Mucosa of descending colon (tissue), 3 donors: ENCODE measurements around the gene PMEPA1. TPM values are rescaled to one million over a fixed set of nuclear protein-coding genes. Genes with fewer than 3 reads are reported as not detected.
A peak's percentile ranks its signal among the peaks of the same experiment; 100 is the strongest.

Source experiments
- ATAC-seq: fragments of 200-7000 bp; cut with Tn5 transposase; one replicate; pipeline ENCODE4 v1.9.1; 2020; ENCODE audit warnings: mild to moderate bottlenecking, moderate library complexity
- DNase-seq, 3 donors: peaks; one replicate each; pipeline ENCODE4 v3.0.0-alpha.2; 2020
- H3K36me3 ChIP-seq: fragments of 200-600 bp; one replicate; pipeline ENCODE4 v1.8.0; 2021; ENCODE audit warnings: low read depth, mild to moderate bottlenecking
- H3K4me1 ChIP-seq: fragments of 200-600 bp; one replicate; pipeline ENCODE4 v1.8.0; 2021; ENCODE audit warnings: low read depth, mild to moderate bottlenecking
- H3K4me3 ChIP-seq: fragments of 200-600 bp; one replicate; pipeline ENCODE4 v1.8.0; 2021; ENCODE audit warnings: mild to moderate bottlenecking
- H3K9me3 ChIP-seq: fragments of 200-600 bp; one replicate; pipeline ENCODE4 v1.8.0; 2021; ENCODE audit warnings: mild to moderate bottlenecking
- CTCF ChIP-seq: fragments of 200-600 bp; IDR thresholded peaks from one replicate; pipeline ENCODE4 v1.8.0; 2022; ENCODE audit warnings: antibody characterized with exemption, mild to moderate bottlenecking
- intact Hi-C, 2 donors: fragments of 100-400 bp; cut with DNase I in 1 of 2; cut with micrococcal nuclease in 1 of 2; formaldehyde crosslinking; loops; one replicate each; pipeline versions ENCODE4 v1.11.0 to v1.11.1; 2022; cut with DNase I, micrococcal nuclease
- total RNA-seq, 3 donors: library from RNA; stranded (reverse); fragmentation: NEBNext Ultra II Directional in 2 of 3; extraction: Animal tissue kit (Norgen Biotek cat#: 25700) in 2 of 3; gene quantifications; one replicate each; pipeline versions ENCODE4 v1.2.1 to v1.2.4, GENCODE V29; 2021 to 2023
- donor health status: DM: no; HTN: no; CAD: no; lungs with moderate emphysema.
- donor health status: DM: no; HTN: no; CAD: no.
- donor health status: DM: no; HTN: yes; CAD: no.

PMEPA1 gene
- total RNA-seq, 3 donors from 2014 or later: 18.5 to 35.5 (median 23.5) TPM

DNA sequence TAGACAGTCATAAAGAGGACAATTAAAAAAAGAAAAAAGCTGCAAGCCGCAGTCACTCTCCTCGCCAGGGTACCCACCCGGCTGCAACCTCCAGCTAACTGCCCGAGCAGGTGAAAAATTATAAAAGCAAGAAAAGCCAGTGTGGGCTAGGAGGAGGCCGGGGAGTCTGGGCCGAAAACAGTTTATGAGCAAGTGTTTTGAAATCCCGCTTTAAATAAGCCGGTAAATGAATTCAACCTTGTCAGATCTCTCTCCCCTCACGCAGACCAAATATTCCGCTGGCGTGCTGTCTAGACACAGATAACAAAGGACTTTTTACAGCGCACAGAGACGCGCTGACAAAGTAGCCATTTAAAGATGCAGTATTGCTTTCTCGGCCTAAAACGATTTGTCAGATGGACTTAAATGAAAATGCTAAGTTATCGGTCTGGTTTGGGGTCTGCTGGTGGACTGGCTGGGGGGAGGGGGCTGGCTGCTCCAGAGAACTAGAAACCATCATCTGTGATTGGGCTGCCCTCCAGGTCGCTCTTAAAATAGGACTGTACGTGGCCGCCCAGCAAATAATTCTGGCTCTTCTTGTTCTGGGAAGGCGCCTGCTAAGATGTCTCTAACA is 24.6 kb downstream of the PMEPA1 start:
- peaks cover 5% of the 10 kb centered on the region for H3K4me1 ChIP-seq
- TF ChIP-seq CTCF: no peak
- H3K4me3 ChIP-seq: no peak overlapping the region
- ATAC-seq (no peak), DNase-seq (no peak)
- no peaks in the 10 kb centered on the region for H3K36me3 ChIP-seq
- intact Hi-C loops: no loop called here
- H3K9me3 ChIP-seq: no peaks in the 10 kb centered on the region

GRCh38 chr20:57684808-57685140 is 25.0 kb downstream of the PMEPA1 start:
- Histone ChIP-seq H3K4me3 (no peak overlapping the region), H3K36me3 (no peaks in the 10 kb centered on the region), H3K4me1 (peaks cover 5% of the 10 kb centered on the region), H3K9me3 (no peaks in the 10 kb centered on the region)
- TF ChIP-seq CTCF: no peak
- DNase-seq (no peak), ATAC-seq (no peak)
- intact Hi-C loops: no loop called here

DNA sequence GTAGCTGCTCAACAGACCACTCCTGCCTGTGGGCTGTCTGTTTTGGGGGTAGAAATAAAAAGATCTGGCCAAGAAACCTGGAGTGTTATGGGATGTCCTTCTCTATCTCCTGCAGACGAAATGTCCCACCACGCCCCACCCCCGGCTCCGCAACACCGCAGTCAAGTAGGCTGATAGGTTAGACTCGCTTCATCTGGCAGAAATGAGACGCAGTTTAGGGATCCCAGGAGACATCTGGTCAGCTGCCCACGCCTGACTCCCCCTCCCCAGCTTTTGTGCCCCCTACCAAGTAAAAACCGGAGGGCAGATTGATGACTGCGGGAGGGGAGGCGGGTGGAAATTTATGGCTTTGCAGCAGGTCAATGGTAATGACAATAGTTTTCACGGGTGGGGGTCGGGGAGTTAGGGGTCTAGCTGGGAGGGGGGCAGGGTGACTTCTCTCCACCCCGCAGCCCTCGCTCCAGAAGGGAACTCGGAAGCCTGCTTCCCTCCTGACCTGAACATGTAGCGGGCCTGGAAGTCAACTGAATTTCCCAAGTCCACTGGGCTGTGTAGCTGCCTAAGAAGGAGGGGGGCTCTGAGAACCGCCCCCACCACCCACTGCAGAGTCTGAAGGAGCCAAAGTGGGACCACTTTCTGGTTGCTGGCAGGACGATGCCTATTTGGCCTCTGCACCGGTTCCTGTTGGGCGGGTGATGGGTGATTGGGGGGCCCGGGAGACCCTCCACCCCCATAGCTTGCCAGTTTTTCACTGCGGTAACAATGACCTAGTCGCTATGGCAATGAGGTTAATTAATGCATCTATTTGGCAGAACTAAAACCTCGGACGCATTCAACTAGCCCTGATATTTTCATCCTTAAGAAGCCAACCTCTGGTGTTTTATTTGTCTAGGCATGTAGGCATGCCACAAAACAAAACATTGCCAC is 25.7 kb downstream of the PMEPA1 start:
- Histone ChIP-seq H3K36me3 (no peaks in the 10 kb centered on the region), H3K4me3 (no peak overlapping the region), H3K9me3 (no peaks in the 10 kb centered on the region), H3K4me1 (peaks cover 5% of the 10 kb centered on the region)
- intact Hi-C loops: no loop called here
- ATAC-seq: no peak
- no peak for TF ChIP-seq CTCF
- no peak for DNase-seq

- no peaks in the 10 kb centered on the region for H3K36me3 ChIP-seq
- DNase-seq (no peak), ATAC-seq (no peak)
- no peaks in the 10 kb centered on the region for H3K9me3 ChIP-seq
- H3K4me3 ChIP-seq: no peak overlapping the region
- intact Hi-C loops: no loop called here
- TF ChIP-seq CTCF: no peak
- H3K4me1 ChIP-seq: peaks cover 5% of the 10 kb centered on the region
Measured at GRCh38 chr20:57683287-57683686, 26.5 kb downstream of the PMEPA1 start.

DNA sequence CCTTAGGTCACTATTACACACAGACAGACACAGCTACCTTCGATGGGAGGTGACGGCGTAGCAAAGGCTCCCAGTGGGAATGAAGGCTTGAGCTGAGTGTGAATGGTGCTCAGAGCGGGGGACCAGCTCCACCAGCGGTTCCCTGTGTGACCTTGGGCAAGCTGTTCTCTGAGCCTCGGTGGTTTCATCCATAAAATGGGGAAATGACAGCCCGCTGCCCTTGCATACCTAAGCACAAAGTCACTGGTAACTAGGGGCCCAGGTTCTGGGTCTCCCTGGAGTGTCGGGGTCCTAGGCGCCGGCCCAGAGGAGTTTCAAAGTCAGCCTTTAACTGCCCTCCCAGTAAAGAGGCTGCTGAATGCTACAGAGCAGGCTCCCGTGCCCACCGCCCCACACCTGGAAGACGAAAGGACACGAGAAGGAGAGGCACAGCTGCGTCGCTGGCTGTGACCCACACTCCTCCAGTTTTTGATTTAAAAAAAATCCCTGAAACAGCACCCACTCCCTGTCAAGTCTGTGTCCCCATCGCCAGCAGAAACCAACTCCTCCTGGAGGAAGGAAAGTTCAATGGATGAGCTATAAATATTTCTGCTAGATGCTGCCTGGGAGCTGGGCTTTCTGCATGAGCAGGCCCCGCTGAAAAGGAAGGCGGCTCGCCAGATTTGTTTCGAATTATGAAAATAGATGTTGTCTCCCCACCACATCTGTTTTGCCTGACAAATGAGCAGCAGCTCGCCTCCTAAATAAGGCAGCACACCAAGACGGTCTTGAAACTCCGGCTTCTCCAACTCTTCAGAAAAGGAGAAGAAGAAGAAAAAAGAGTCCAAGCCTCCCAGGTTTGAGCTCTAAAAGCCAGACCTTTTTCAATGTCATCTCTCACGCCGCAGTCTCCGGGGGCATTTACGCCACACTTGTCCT is 27.4 kb downstream of the PMEPA1 start:
- DNase-seq (peak in 1 of 3 donors; percentile 42), ATAC-seq (no peak)
- peaks cover 7% of the 10 kb centered on the region for H3K4me1 ChIP-seq
- no peak for TF ChIP-seq CTCF
- H3K9me3 ChIP-seq: no peaks in the 10 kb centered on the region
- no peaks in the 10 kb centered on the region for H3K36me3 ChIP-seq
- intact Hi-C loops: no loop called here
- H3K4me3 ChIP-seq: no peak overlapping the region
